ENCODE results near the gene TDRD12. TPM values are rescaled to one million over a fixed set of nuclear protein-coding genes. Genes with fewer than 3 reads are reported as not detected.
"Not testable (repeated sequence)": the region's sequence is repeated elsewhere in the genome, so short reads cannot be mapped to it uniquely, and the experiment has no call there.

The TDRD12 gene
- total RNA-seq, 1 experiment from 2014 or later = not detected

DNA sequence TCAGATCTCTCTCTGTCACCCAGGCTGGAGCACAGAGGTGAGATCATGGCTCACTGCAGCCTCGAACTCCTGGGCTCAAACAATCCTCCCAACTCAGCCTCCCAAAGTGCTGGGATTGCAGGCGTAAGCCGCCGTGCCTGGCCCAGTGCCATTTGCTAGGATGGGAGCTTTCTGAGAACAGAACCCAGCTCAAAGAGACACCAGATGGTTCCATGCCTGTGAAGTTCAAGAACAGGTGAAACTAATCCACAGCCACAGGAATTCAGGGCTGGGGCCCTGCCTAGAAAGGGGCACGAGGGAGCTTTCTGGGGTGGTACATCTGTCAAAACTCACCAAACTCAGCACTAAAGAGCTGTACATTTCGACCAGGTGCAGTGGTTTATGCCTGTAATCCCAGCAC lies 145.8 kb downstream of the TDRD12 start:
- DNase-seq (ENCODE audit: extremely low read depth, low read depth) = no peak

DNA sequence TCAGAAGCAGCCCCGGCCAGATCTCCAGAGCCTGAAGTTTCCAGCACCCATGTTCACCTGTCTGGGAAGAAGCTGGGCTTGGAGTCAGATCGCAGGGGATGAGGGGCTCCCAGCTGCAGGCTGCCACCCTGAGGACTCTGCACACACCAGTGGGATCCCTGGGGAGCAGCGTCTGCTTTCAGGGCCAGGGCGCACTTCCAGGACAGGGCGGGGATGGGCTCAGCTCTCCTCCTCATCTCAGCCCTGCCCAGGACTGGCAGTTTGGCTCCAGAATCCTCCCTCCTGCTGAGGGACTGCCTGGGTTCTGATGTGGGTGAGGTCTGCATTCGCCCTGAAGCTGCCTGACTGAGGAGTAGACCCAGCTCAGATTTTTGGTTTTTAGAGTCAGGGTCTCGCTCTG lies 146.5 kb downstream of the TDRD12 start:
- DNase-seq (ENCODE audit: extremely low read depth, low read depth) = no peak

DNA sequence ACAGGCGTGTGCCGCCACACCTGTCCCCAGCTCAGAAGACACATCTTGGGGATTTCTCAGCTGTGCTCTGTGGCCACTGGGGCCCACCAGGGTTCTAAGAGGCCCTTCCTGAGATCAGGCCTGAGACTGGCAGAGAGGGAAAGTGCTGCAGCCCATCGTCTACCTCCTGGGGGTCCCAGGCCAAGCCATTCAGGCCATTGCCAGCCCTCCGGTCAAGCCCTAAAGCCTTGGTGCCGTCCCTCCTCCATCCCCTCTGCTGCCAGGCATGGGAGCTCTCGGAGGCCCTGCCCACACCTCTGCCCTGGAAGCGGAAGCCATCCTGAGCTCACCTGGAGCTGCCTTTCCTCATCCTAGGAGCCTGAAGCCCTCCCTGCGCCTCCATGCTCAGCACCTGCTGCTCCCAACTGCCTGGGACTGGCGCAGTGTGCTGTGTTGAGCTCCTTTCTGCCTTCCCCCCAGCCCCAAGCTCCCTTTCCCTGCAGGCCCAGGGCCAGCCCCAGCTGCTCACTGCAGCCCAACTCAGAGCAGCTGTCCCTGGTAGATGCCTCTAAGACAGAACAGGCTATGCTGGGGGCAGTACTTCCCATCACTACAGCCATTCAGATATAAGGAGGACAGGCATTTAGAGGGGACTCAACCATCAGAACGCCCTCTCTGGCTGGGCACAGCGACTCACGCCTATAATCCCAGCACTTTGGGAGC lies 147.1 kb downstream of the TDRD12 start:
- DNase-seq (ENCODE audit: extremely low read depth, low read depth) = no peak

DNA sequence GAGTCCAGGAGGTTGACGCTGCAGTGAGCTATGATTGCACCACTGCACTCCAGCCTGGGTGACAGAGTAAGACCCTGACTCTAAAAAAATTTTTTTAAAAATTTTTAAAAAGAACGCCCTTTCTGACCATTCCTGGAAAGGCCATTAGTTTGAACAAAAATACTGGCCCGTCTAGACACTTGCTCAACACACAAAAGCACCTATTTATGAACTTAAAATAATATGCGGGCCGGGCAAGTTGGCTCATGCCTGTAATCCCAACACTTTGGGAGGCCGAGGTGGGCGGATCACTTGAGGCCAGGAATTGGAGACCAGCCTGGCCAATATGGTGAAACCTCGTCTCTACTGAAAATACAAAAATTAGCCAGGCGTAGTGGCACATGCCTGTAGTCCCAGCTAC lies 147.9 kb downstream of the TDRD12 start:
- not testable (repeated sequence) for DNase-seq (ENCODE audit: extremely low read depth, low read depth)

DNA sequence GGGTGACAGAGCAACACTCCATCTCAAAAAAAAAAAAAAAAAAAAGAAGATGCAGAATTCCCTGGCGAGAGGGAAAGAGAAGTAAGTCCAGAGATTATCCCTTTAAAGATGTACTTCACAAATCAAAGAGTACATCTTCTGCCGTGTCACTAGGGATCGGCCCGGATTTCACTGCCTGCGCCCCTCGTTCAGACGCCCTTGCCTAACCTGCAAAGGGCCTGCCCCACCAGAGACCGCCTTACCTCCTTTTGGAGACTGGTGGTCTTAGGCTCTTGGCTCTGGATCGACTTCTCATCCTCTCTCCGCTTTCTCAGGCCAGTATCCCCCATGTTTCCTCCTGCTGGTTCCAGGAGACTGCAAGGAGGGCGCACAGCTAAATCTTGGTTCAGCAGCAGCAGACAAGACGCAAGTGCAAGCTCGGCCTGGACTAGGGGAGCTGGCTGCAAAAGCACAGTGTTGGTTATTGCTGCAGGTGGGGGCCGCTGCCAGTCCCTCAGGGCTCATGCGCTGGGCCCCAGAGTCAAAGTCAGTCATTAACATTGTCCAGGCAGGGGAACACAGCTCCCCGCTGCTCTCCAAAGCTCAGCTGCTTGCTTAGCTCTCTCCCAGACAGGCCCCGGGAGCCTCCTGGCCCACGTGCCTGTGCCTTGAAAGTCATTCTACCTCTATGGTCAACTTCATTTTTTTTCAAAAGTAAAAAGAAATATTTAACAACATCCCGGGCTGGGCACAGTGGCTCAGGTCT lies 148.8 kb downstream of the TDRD12 start:
- DNase-seq (ENCODE audit: extremely low read depth, low read depth) = no peak

DNA sequence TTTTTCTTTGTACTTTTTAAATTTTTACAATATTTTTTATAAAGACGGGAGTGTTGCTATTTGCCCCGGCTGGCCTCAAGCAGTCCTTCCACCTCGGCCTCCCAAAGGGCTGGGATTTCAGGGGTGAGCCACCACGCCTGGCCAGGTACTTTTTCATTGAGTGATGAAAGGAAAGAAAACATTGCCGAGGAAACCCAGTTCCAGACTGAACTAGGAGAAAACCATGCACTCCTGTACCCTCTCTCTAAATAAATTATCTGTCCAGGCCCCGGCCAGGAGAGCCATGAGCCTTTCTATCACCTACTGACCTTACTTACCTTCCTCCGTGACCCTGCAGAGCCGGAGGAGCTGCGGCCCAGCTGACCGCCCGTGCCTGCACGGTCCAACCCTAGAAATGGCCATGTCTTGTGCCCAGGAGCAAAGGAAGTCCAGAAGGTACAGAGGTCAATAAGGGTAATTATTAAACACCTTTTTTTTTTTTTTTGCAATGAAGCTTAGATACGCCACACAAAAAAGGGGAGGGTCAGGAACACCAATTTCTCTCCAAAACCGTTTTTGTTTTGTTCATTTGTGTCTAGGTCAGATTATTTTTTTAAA lies 149.9 kb downstream of the TDRD12 start, which contains the start of gene SLC7A9:
TSS of gene SLC7A9 (minus strand) at position 399 of the 597 bp plus-strand sequence. CDS start 1,233 bp downstream, outside the sequence.
- no peak for DNase-seq (ENCODE audit: extremely low read depth, low read depth)

DNA sequence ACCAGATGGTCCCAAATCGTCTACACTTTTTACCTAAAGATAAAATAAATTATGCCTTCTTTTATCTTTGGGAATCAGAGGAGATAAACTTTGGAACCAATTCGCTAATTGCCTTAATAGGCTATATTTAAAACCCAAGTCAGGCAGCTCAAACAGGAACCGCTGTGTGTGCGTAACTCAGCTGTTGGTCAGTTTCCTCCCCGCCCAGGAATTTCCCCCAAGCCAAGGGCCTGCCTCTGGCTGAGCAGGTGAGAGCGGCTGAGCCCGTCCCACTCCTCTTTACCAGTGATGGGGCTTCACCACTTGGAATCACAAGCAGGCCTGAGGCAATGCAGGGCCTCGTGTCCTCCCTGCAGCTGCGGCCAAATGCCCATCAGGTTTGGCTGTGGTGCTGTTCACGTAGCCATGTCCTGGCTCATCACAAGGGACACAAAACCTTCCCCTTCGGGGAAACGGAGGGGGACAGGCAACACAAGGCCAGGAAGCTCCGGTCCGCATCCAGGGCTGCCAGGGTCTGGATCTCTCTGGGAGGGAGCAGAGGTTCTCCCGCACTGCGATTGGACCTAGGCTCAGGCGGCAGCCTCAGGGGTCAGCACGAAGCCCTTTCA lies 150.5 kb downstream of the TDRD12 start:
- DNase-seq (ENCODE audit: extremely low read depth, low read depth) = no peak

DNA sequence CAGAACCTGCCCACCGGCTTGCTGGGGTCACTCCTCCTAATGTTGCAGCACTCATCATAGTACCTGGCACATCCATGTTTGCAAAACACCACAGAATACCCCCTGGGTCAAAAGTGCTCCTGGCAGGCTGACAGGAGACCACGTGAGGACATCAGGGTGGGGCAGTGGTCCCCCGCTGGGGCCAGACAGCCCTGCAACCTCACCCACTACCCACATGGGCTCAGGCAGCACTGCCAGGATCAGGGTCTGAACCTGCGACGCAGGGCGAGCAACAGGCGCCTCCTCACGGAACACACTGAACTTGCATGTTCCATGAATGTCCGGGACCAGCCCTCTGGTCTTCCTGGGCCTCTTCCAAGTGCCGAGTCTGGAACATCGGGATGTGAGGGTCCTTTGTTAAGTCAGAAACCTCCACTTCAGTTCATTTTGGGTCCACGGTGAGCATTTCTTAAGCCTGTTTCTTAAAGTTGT lies 151.4 kb downstream of the TDRD12 start:
- no peak for DNase-seq (ENCODE audit: extremely low read depth, low read depth)

DNA sequence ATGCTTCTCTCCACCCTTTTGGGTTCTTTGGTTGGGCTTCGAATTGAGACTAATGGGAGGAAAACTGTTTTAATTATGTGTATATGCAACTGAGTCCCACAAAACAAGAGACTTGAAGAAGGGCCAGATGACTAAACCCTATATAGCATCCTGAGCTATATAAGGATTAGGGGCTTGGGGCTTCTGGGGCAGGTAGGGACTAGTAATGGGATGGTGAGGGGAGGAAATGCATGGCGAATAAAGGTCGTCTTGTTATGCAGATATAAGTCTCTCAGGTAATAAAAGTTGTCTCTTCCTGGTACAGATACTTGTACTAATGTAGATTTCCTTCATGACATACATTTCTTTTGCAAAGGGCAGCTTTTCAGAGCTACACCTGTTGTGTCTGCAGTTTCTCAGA lies 152.8 kb downstream of the TDRD12 start:
- DNase-seq (ENCODE audit: extremely low read depth, low read depth) = no peak

DNA sequence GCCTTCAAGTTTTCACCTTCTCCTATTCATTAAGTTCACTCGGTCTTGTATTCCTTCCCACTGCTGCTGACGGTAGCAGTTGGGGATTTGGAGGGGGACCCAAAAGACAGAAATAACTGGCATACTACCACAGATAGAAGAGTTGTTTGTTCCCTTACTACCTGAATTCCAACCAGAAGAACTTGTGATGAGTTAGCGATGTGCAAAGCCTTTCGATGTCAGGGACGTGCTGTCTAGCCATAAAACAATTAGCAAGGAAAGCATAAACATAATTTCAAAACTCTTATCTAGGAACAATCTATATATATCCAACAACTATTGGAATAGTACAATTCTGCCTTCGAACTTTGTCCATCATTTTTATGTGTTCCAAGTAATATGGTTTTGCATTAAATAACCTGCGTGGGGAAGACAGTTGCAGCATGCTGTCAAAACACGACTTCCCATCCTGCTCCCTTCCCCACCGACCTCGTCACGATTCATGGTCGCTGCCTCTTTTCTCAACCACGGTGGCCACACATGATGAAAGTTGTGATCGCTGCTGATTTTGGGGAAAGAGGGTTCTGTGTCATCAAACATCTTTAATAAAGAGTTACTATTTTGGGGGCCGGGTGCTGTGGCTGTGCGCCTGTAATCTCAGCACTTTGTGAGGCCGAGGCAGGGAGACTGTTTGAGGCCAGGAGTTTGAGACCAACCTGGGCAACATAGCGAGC lies 153.8 kb downstream of the TDRD12 start:
- no peak for DNase-seq (ENCODE audit: extremely low read depth, low read depth)

DNA sequence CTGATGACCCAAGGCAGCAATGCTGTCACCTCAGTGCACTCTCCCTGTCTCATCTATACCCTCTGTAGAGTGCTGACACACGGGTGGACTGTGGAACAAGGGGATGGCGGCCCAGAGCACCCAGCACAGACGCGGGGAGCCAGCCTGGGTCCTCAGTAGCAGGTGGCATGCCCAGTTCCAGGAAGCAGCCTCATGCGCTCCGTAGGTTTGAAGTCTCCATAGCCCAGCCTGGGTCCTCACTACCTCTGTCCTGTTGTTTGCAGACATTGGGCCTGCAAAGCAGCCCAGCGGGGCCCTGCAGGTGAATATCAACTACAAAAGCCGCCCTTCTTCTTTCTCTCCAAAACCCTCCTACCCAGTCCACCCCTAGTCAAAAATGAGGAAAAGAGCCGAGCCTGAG lies 155.0 kb downstream of the TDRD12 start:
- no peak for DNase-seq (ENCODE audit: extremely low read depth, low read depth)

DNA sequence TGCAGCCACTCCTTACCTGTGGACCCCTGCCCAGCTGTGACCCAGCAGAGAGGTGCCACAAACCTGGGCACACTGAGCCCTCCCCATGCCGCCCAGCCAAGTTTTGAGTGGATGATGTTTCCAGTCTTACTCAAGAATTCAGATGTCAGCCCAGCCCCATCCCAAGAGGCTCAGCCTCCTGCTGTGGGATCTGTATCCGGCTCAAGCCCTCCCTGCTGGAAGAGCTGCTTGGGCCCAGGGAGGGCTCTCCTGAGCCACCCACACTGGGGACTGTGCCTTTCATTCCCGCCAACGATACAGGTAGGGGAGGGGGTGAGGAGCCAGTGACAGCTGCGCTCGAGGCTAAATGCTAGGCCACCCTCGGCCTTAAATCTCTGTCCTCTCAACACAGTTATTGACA lies 155.9 kb downstream of the TDRD12 start:
- DNase-seq (ENCODE audit: extremely low read depth, low read depth) = no peak

DNA sequence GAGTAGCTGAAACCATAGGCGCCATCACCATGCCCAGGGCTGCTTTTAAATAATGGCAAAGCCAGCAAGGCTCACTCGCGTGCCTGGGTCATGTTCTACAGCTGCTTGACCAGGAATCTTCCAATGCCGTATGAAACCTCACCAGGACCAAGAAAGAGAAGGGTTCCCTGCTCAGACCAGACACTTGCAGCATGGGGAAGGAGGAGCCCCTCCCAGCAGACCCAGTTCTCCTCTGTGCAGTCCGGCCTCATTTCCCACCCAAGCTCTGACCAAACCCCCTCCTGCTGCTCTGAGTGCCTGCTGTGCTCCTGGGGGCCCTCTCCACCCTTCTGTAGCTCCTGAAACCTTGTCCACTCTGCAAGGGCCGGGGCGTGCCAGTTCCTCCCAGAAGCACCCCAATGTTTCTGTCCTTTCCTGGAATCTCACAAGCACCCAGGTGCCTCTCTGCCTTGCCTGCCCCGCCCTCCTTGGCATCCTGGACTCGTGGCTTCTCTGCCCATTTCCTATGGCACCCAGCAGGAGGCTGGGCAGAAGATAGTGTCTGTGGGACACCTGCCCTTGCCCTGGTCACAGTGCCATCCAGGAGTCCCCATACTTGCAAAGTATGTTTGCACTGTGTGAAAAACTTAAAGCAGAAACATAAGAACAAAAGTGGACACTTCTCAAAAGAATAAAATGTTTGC lies 156.8 kb downstream of the TDRD12 start:
- no peak for DNase-seq (ENCODE audit: extremely low read depth, low read depth)

DNA sequence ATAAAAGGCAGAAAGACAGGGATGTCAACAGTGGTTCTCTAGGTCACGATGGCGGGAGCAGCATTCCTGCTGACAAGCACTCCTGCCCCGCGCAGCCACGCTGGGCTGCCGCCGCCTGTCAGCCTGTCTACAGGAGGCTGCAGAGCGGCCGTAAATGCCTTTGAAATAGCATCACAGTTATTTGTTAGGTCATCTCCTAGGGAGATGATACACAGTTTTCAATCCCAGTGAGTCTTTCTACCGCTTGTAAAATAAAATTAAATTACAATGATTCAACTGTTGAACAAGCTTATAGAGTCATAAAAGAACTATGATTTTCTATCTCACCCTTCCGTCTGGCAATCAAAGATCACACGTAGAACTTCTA lies 157.3 kb downstream of the TDRD12 start:
- DNase-seq (ENCODE audit: extremely low read depth, low read depth) = no peak

Small RNA genes within 50 kb of the gene (small RNA-seq; reads per million reads assigned to genes)
- 0 to 0.06 reads per million in 2 experiments for gene RN7SKP22

Other genes starting within 250 kb of the TDRD12 start
- gene PDCD5, start 138.6 kb upstream of the TDRD12 start, total RNA-seq (2014; rRNA removed; shearing (Covaris generic)) = 135 and 142 TPM in 2 replicates
- 17.8 and 18.5 TPM in 2 replicates for gene ANKRD27, start 44.6 kb upstream of the TDRD12 start, total RNA-seq (2014; rRNA removed; shearing (Covaris generic))
- 0.12 and 0.15 TPM in 2 replicates for gene RGS9BP, start 43.9 kb upstream of the TDRD12 start, total RNA-seq (2014; rRNA removed; shearing (Covaris generic))
- 35.8 and 36.9 TPM in 2 replicates for gene NUDT19, start 27.9 kb upstream of the TDRD12 start, total RNA-seq (2014; rRNA removed; shearing (Covaris generic))
- gene SLC7A9, start 150.0 kb downstream of the TDRD12 start, total RNA-seq (2014; rRNA removed; shearing (Covaris generic)) = not detected in 2 replicates

Measured in NCI-H460 (cell line).